Endodermal cell (in vitro differentiated cells): ENCODE measurements around the gene GRHL1. TPM values are rescaled to one million over a fixed set of nuclear protein-coding genes. Genes with fewer than 3 reads are reported as not detected.
A peak's percentile ranks its signal among the peaks of the same experiment; 100 is the strongest.

Source experiments
- DNase-seq: peaks from one replicate; pipeline ENCODE4 v3.0.0-alpha.2; 2017
- H3K27ac ChIP-seq: 2 replicates; pipeline ENCODE4 v1.5.1; 2013; ENCODE audit warnings: mild to moderate bottlenecking, low read depth, low read length, moderate library complexity
- H3K27me3 ChIP-seq: 2 replicates; pipeline ENCODE4 v1.6.1; 2013; ENCODE audit warnings: mild to moderate bottlenecking, low read length, moderate library complexity; ENCODE audit not compliant: insufficient read depth, control insufficient read depth, poor library complexity, severe bottlenecking
- H3K36me3 ChIP-seq: 2 replicates; pipeline ENCODE4 v1.7.0; 2013; ENCODE audit warnings: mild to moderate bottlenecking, low read length, moderate library complexity; ENCODE audit not compliant: control insufficient read depth, insufficient read depth
- H3K4me1 ChIP-seq: one replicate; pipeline ENCODE4 v1.7.0; 2013; ENCODE audit warnings: low read length; ENCODE audit not compliant: control insufficient read depth, insufficient read depth
- H3K4me3 ChIP-seq: 2 replicates; pipeline ENCODE4 v1.5.1; 2013; ENCODE audit warnings: mild to moderate bottlenecking, low read length, moderate library complexity
- H3K9ac ChIP-seq: 2 replicates; pipeline ENCODE4 v1.6.1; 2013; ENCODE audit warnings: mild to moderate bottlenecking, low read length, moderate library complexity; ENCODE audit not compliant: poor library complexity, severe bottlenecking; ENCODE audit errors: extremely low read depth
- H3K9me3 ChIP-seq: 2 replicates; pipeline ENCODE4 v1.6.1; 2013; ENCODE audit warnings: mild to moderate bottlenecking, low read length, moderate library complexity; ENCODE audit not compliant: control insufficient read depth
- H3K27ac Mint-ChIP-seq: 2 replicates; pipeline ENCODE4 v1.8.0; 2020; ENCODE audit warnings: mixed read lengths
- H3K27me3 Mint-ChIP-seq: 2 replicates; pipeline ENCODE4 v1.8.0; 2021; ENCODE audit warnings: mild to moderate bottlenecking, mixed read lengths; ENCODE audit not compliant: insufficient read depth
- H3K36me3 Mint-ChIP-seq: 2 replicates; pipeline ENCODE4 v1.8.0; 2020; ENCODE audit warnings: low read depth, mixed read lengths
- H3K4me1 Mint-ChIP-seq: 2 replicates; pipeline ENCODE4 v1.8.0; 2020; ENCODE audit warnings: mixed read lengths
- H3K4me3 Mint-ChIP-seq: 2 replicates; pipeline ENCODE4 v1.8.0; 2020; ENCODE audit warnings: mild to moderate bottlenecking, moderate library complexity, mixed read lengths
- H3K9me3 Mint-ChIP-seq: 2 replicates; pipeline ENCODE4 v1.8.0; 2020; ENCODE audit warnings: mild to moderate bottlenecking, mixed read lengths
- WGBS, 2 experiments: methylation state at CpG; one replicate each; pipeline versions ENCODE4 v1.1.5 to v1.1.7; 2013; ENCODE audit warnings: missing lambda C conversion rate in 2 of 2, mixed read lengths in 1 of 2; ENCODE audit not compliant: insufficient coverage in 1 of 2, insufficient read length in 1 of 2; 5-methylcytosine and 5-hydroxymethylcytosine counted together
- total RNA-seq, 2 donors: library from RNA; stranded (reverse); fragmentation: NEBNext Ultra II Directional in 1 of 2; extraction: Animal tissue kit (Norgen Biotek cat#: 25700) in 1 of 2; gene quantifications; 2 replicates in 1 of 2; 3 replicates in 1 of 2; pipeline ENCODE4 v1.2.1, GENCODE V29; 2021
- TF ChIP-seq, protein P1 (sequence below): fragments of 200-600 bp; sonication (generic); conservative IDR thresholded peaks from 2 replicates; pipeline ENCODE4 v1.5.0; 2021; ENCODE audit warnings: antibody characterized with exemption, mild to moderate bottlenecking

The GRHL1 gene
- total RNA-seq, 2 donors from 2014 or later: 2.7 to 2.9 TPM

DNA sequence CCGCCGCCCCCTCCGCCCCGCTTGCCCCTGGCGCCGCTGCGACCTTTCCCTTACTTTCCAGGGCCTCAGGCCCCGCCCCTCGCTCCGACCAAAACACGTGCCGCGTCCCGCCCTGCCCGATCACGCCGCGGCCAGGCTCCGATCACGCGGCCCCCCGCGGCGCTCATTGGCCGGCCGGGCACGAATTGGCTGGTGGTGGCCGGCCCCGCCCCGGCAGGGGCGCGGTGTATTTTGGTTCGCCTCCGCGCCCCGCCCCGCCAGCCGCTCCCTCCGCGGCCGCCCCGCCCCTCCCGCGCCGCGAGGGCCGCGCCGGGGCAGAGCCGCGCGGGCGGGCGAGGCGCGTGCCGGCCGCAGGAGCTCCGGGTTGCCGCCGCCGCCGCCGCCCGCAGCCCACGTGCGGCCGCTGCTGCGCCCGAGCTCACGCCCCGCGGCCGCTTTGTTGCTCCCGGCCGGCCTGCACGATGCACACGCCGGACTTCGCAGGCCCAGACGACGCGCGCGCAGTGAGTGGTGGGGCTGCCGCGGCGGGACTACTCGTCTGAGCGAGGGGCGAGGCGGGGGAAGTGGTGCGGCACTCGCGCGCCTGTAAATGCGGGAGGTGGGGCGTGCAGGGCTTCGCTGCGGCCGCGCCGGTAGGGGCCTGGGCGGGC, 91.9 kb downstream of the GRHL1 start, which contains the start of gene KLF11:
TSS of gene KLF11 (plus strand) at position 295 of the 650 bp plus-strand sequence. CDS start at position 462, 167 bp downstream.
- Histone ChIP-seq H3K36me3 (no peaks in the 10 kb centered on the region), H3K4me3 (peak within 1 kb of the TSS; percentile 81), H3K4me1 (no peaks in the 10 kb centered on the region), H3K27me3 (no peaks in the 10 kb centered on the region), H3K9ac (peak within 1 kb of the TSS; percentile 71), H3K27ac (peak within 1 kb of the TSS; percentile 96), H3K9me3 (no peaks in the 10 kb centered on the region)
- H3K4me1 Mint-ChIP-seq: no peaks in the 10 kb centered on the region
- DNase-seq: peak; percentile 95
- peak within 1 kb of the TSS; percentile 69 for H3K4me3 Mint-ChIP-seq
- WGBS, 2 experiments: 0 to 1% methylated on average over 18 to 104 of the region's 104 CpGs
- H3K27ac Mint-ChIP-seq: peak within 1 kb of the TSS; percentile 87
- H3K36me3 Mint-ChIP-seq: peaks cover 12% of the 10 kb centered on the region
- H3K9me3 Mint-ChIP-seq: no peaks in the 10 kb centered on the region
- TF ChIP-seq, protein P1, sequence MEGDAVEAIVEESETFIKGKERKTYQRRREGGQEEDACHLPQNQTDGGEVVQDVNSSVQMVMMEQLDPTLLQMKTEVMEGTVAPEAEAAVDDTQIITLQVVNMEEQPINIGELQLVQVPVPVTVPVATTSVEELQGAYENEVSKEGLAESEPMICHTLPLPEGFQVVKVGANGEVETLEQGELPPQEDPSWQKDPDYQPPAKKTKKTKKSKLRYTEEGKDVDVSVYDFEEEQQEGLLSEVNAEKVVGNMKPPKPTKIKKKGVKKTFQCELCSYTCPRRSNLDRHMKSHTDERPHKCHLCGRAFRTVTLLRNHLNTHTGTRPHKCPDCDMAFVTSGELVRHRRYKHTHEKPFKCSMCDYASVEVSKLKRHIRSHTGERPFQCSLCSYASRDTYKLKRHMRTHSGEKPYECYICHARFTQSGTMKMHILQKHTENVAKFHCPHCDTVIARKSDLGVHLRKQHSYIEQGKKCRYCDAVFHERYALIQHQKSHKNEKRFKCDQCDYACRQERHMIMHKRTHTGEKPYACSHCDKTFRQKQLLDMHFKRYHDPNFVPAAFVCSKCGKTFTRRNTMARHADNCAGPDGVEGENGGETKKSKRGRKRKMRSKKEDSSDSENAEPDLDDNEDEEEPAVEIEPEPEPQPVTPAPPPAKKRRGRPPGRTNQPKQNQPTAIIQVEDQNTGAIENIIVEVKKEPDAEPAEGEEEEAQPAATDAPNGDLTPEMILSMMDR: no peak
- peaks cover 27% of the 10 kb centered on the region for H3K27me3 Mint-ChIP-seq

DNA sequence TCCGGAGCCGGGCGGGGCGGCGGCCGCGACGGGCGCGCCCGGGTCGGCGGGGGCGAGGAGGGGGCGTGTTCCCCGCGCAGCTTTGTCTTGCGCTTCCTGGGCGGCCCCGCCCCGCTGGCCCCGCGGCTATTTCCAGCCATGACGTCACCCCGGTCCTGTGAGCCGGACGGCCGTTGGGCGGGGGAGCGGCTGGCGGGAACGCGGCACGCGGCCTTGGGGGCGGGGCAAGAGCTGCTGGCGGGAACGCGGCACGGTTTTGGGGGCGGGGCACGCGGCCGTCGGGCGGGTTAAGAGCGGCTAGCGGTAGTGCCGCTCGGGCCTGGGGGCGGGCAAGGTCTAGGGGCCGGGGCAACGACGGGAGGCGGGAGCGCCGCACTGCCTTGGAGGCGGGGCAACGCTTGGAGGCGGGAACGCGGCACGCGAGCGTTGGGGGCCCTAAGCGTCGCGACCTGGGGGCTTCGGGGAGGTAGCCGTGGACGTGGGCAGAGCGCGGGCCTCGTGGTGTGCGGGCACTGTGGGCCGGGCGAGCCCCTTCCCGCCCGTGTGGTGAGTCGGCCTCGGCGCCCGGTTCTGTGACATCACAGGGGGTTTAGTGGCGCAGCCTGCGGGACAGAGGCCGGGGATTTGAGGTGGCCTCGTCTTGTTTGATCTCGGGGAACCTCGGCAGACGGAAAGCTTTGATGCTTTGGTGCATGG, 92.6 kb downstream of the GRHL1 start:
- peak overlapping the region; percentile 41 for H3K9ac ChIP-seq
- Mint-ChIP-seq H3K4me3 (peak overlapping the region; percentile 44), H3K27me3 (peaks cover 27% of the 10 kb centered on the region), H3K4me1 (no peaks in the 10 kb centered on the region), H3K36me3 (peaks cover 13% of the 10 kb centered on the region), H3K9me3 (no peaks in the 10 kb centered on the region), H3K27ac (no peak overlapping the region)
- H3K4me1 ChIP-seq: no peaks in the 10 kb centered on the region
- 21 to 30% methylated on average over 24 to 90 of the region's 90 CpGs for WGBS, 2 experiments
- H3K4me3 ChIP-seq: peak overlapping the region; percentile 65
- no peaks in the 10 kb centered on the region for H3K27me3 ChIP-seq
- no peaks in the 10 kb centered on the region for H3K9me3 ChIP-seq
- peaks cover 2% of the 10 kb centered on the region for H3K36me3 ChIP-seq
- peak; percentile 97 for DNase-seq
- TF ChIP-seq, protein P1: no peak
- H3K27ac ChIP-seq: peak overlapping the region; percentile 96

DNA sequence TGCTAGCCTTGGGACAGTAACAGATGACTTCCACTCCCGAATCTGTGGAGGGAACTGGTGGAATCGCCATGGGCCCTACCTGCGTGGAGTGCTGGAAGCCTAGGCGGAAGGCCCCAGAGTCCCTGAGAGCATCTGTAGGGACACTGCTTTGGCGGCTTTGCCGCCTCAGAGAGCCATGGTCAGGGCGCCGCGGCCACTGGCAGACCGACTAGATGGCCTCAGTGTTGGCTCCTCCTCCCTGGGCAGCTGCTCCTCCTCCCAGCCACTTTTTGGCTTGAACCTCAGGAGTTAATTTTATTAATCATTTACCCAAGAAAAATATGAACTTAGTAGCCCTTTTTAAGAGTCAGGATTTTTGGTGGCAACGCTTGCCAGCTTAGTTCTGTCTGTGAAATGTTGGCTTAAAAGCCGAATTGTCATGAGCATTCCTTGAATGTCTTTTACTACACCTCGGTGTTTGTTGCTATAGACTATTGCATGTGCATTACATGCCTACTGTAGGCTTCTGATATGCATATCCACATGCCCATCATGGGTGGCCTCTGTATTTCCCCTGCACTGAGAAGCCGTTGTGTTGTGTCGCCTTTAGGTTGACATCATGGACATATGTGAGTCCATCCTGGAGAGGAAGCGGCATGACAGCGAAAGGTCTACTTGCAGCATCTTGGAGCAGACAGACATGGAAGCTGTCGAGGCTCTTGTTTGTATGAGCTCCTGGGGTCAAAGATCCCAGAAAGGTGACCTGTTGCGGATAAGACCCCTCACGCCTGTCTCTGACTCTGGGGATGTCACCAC, 94.3 kb downstream of the GRHL1 start:
- peaks cover 21% of the 10 kb centered on the region for H3K27me3 Mint-ChIP-seq
- H3K4me3 Mint-ChIP-seq: no peak overlapping the region
- Histone ChIP-seq H3K36me3 (peaks cover 14% of the 10 kb centered on the region), H3K27me3 (no peaks in the 10 kb centered on the region), H3K9ac (no peak overlapping the region), H3K27ac (no peak overlapping the region), H3K4me3 (no peak overlapping the region), H3K4me1 (no peaks in the 10 kb centered on the region), H3K9me3 (no peaks in the 10 kb centered on the region)
- 95 to 99% methylated on average over 15 to 20 of the region's 20 CpGs for WGBS, 2 experiments
- H3K9me3 Mint-ChIP-seq: no peaks in the 10 kb centered on the region
- no peak overlapping the region for H3K27ac Mint-ChIP-seq
- H3K4me1 Mint-ChIP-seq: no peaks in the 10 kb centered on the region
- TF ChIP-seq, protein P1: no peak
- DNase-seq: peak; percentile 48
- H3K36me3 Mint-ChIP-seq: peaks cover 19% of the 10 kb centered on the region
